Endothelial cell of umbilical vein (primary cell): ENCODE data around the gene WFIKKN1. TPM values are rescaled to one million over a fixed set of nuclear protein-coding genes. Genes with fewer than 3 reads are reported as not detected.

Experiments used
- BruUV-seq: library from RNA; stranded (reverse); fragments of 400-500 nt; replicated peaks from 2 replicates; lab custom pipeline; 2021; lab: Mats Ljungman, UMichigan
- CTCF ChIA-PET: fragments of 300-600, 350-600 bp; sonication (Branson Sonifier 250); formaldehyde crosslinking; loops from one replicate; lab custom pipeline; 2021; ENCODE audit warnings: antibody characterized with exemption, inconsistent platforms; lab: Charles Lee
- POLR2A ChIA-PET: fragments of 300-600, 350-600 bp; sonication (Branson Sonifier 250); formaldehyde crosslinking; loops from one replicate; lab custom pipeline; 2021; ENCODE audit warnings: antibody characterized with exemption, inconsistent platforms; lab: Charles Lee
- DNase-seq: peaks from one replicate; pipeline ENCODE4 v3.0.0-alpha.2; 2011; ENCODE audit warnings: low read depth, low spot score
- FAIRE-seq: peaks from 2 replicates; lab custom pipeline; 2011; peaks lifted over from hg19 to GRCh38; lab: Jason Lieb, UNC
- H2AFZ ChIP-seq: 2 replicates; pipeline ENCODE4 v1.6.0; 2012; ENCODE audit warnings: low read depth, low read length, control low read depth, inconsistent platforms
- H3K27ac ChIP-seq: 2 replicates; pipeline ENCODE4 v1.5.1; 2011; ENCODE audit warnings: low read depth, mild to moderate bottlenecking, control low read depth, low read length, moderate library complexity; ENCODE audit not compliant: insufficient read depth
- H3K27me3 ChIP-seq, 2 experiments: 2 replicates each; pipeline versions ENCODE4 v1.6.0 to v1.6.1; 2011; ENCODE audit warnings: low read length in 2 of 2, mixed read lengths in 1 of 2; ENCODE audit not compliant: control insufficient read depth in 2 of 2, insufficient read depth in 2 of 2
- H3K36me3 ChIP-seq, 2 experiments: 2 replicates in 1 of 2; 3 replicates in 1 of 2; pipeline ENCODE4 v1.5.1; 2011; ENCODE audit warnings: low read length in 2 of 2, mild to moderate bottlenecking in 1 of 2, moderate library complexity in 1 of 2; ENCODE audit not compliant: control insufficient read depth in 2 of 2, insufficient read depth in 2 of 2; ENCODE audit errors: extremely low read depth in 1 of 2
- H3K4me1 ChIP-seq: 3 replicates; pipeline ENCODE4 v1.5.1; 2011; ENCODE audit warnings: mild to moderate bottlenecking, low read length; ENCODE audit not compliant: control insufficient read depth, insufficient read depth; ENCODE audit errors: extremely low read depth
- H3K4me2 ChIP-seq: 2 replicates; pipeline ENCODE4 v1.6.1; 2011; ENCODE audit warnings: low read length, control low read depth, mixed read lengths; ENCODE audit not compliant: insufficient read depth
- H3K4me3 ChIP-seq, 3 experiments: fragments of 200-600 bp in 1 of 3; sonication (generic), shearing (Covaris generic) in 1 of 3; replicated peaks in 1 of 3; 2 replicates each; pipeline ENCODE4 v1.5.1; 2011 to 2016; ENCODE audit warnings: control low read depth in 3 of 3, low read length in 3 of 3, mild to moderate bottlenecking in 2 of 3, inconsistent platforms in 1 of 3, low read depth in 1 of 3, moderate library complexity in 1 of 3; ENCODE audit not compliant: insufficient read depth in 1 of 3
- H3K79me2 ChIP-seq: 2 replicates; pipeline ENCODE4 v1.6.0; 2012; ENCODE audit warnings: low read length, inconsistent platforms; ENCODE audit not compliant: control insufficient read depth, insufficient read depth
- H3K9ac ChIP-seq: replicated peaks from 2 replicates; pipeline ENCODE3; 2011; ENCODE audit warnings: low read length, control low read depth; ENCODE audit not compliant: insufficient read depth; ENCODE audit errors: extremely low read depth
- H3K9me1 ChIP-seq: replicated peaks from 3 replicates; pipeline ENCODE4 v1.6.0; 2011; ENCODE audit warnings: mild to moderate bottlenecking, low read length; ENCODE audit not compliant: control insufficient read depth, insufficient read depth; ENCODE audit errors: extremely low read depth
- H3K9me3 ChIP-seq: replicated peaks from 2 replicates; pipeline ENCODE4 v1.5.1; 2012; ENCODE audit warnings: low read length, inconsistent platforms; ENCODE audit not compliant: control insufficient read depth, insufficient read depth
- H4K20me1 ChIP-seq: replicated peaks from 2 replicates; pipeline ENCODE3; 2011; ENCODE audit warnings: mild to moderate bottlenecking, low read length; ENCODE audit not compliant: control insufficient read depth, insufficient read depth; ENCODE audit errors: extremely low read depth
- EZH2 ChIP-seq: IDR thresholded peaks from 2 replicates; pipeline ENCODE4 v1.6.1; 2012; ENCODE audit warnings: borderline replicate concordance, low read depth, mild to moderate bottlenecking, moderate library complexity, low read length, inconsistent platforms; ENCODE audit not compliant: severe bottlenecking
- FOS ChIP-seq: IDR thresholded peaks from 2 replicates; pipeline ENCODE4 v1.6.1; 2011; ENCODE audit warnings: mild to moderate bottlenecking, low read length, moderate library complexity, borderline replicate concordance; ENCODE audit not compliant: insufficient read depth
- GATA2 ChIP-seq: IDR thresholded peaks from 2 replicates; pipeline ENCODE4 v1.7.0; 2011; ENCODE audit warnings: low read depth, mild to moderate bottlenecking, moderate library complexity, mixed read lengths, low read length; ENCODE audit not compliant: insufficient read length, insufficient read depth
- JUN ChIP-seq: IDR thresholded peaks from 2 replicates; pipeline ENCODE4 v1.6.1; 2011; ENCODE audit warnings: borderline replicate concordance, low read depth; ENCODE audit not compliant: insufficient read length, insufficient read depth
- MYC ChIP-seq: IDR thresholded peaks from one replicate; pipeline ENCODE4 v1.6.1; 2011; ENCODE audit warnings: mild to moderate bottlenecking, low read depth, low read length
- POLR2A ChIP-seq: IDR thresholded peaks from 2 replicates; pipeline ENCODE4 v1.6.1; 2012; ENCODE audit warnings: low read depth, mild to moderate bottlenecking, control low read depth, low read length
- POLR2AphosphoS5 ChIP-seq: IDR thresholded peaks from 2 replicates; pipeline ENCODE4 v1.6.1; 2012; ENCODE audit warnings: low read depth, mild to moderate bottlenecking, control low read depth, low read length, moderate library complexity; ENCODE audit not compliant: insufficient read depth
- dilution Hi-C: fragments of 300-500 bp; cut with MboI; formaldehyde crosslinking; loops from one replicate; pipeline ENCODE4 v1.15.0; 2019; ENCODE audit warnings: low sequenced_read_pairs; ENCODE audit not compliant: extremely low pct_ligation_motif_present
- intact Hi-C: fragments of 100-400 bp; cut with micrococcal nuclease; formaldehyde crosslinking; loops from one replicate; pipeline ENCODE4 v1.10.0; 2022
- polyA plus RNA-seq, 4 experiments: library from polyadenylated mRNA; depleted of rRNA in 3 of 4; stranded (reverse) in 3 of 4; unstranded in 1 of 4; fragments of >200 nt; gene quantifications; 2 replicates each; pipeline versions ENCODE4 v1.2.1 to v1.2.3, GENCODE V29; 2011 to 2012; ENCODE audit warnings: missing spikeins in 1 of 4
- total RNA-seq: library from RNA; stranded (reverse); gene quantifications from 2 replicates; pipeline ENCODE4 v1.2.3, GENCODE V29; 2021
- TF ChIP-seq, protein P1 (sequence below): IDR thresholded peaks from 2 replicates; pipeline ENCODE4 v1.6.1; 2011; ENCODE audit not compliant: insufficient read depth, insufficient read length
- TF ChIP-seq, protein P2 (sequence below), 2 donors: IDR thresholded peaks; 1 replicate in 1 of 2; 2 replicates in 1 of 2; pipeline ENCODE4 v1.5.1; 2011; ENCODE audit warnings: low read length in 2 of 2, mild to moderate bottlenecking in 2 of 2, moderate library complexity in 2 of 2, control low read depth in 1 of 2, inconsistent platforms in 1 of 2, low read depth in 1 of 2; ENCODE audit not compliant: insufficient read depth in 1 of 2; ENCODE audit errors: extremely low read depth in 1 of 2

Gene WFIKKN1
- total and polyA plus RNA-seq, 2 donors (not counting 3 experiments of a cell fraction or from before 2014, with no cell fraction given), result 0.06 to 0.40 TPM

DNA sequence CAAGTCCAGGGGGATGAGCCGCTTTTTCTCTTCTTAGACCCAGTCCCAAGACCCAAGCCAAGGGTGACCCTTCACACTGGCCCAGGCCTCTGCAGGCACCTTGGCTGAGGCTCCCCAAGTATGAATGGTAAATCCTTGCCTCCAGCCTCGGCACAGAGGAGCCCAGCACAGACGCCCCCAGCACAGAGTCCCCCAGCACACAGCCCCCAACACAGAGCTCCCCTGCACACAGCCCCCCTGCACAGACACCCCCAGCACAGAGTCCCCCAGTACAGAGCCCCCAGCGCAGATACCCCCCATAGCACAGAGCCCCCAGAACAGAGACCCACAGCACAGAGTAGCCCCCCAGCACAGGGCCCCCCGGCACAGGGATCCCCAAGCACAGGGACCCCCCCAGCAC, 9.8 kb downstream of the WFIKKN1 start:
- Histone ChIP-seq H3K9ac (no peak overlapping the region), H3K9me3 (no peaks in the 10 kb centered on the region), H3K36me3 (no peaks in the 10 kb centered on the region), H2AFZ (no peak overlapping the region), H4K20me1 (no peaks in the 10 kb centered on the region), H3K4me1 (peaks cover 9% of the 10 kb centered on the region), H3K9me1 (no peaks in the 10 kb centered on the region), H3K79me2 (no peaks in the 10 kb centered on the region), H3K27ac (no peak overlapping the region), H3K4me3 (no peak overlapping the region), H3K27me3 (no peaks in the 10 kb centered on the region), H3K4me2 (no peak overlapping the region)
- no TSS peak for BruUV-seq
- intact Hi-C loops, result no loop called here
- TF ChIP-seq MYC (no peak), GATA2 (no peak), EZH2 (no peak), POLR2A (no peak), POLR2AphosphoS5 (no peak), FOS (no peak), JUN (no peak)
- TF ChIP-seq, protein P1, sequence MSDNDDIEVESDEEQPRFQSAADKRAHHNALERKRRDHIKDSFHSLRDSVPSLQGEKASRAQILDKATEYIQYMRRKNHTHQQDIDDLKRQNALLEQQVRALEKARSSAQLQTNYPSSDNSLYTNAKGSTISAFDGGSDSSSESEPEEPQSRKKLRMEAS, result no peak
- TF ChIP-seq, protein P2, sequence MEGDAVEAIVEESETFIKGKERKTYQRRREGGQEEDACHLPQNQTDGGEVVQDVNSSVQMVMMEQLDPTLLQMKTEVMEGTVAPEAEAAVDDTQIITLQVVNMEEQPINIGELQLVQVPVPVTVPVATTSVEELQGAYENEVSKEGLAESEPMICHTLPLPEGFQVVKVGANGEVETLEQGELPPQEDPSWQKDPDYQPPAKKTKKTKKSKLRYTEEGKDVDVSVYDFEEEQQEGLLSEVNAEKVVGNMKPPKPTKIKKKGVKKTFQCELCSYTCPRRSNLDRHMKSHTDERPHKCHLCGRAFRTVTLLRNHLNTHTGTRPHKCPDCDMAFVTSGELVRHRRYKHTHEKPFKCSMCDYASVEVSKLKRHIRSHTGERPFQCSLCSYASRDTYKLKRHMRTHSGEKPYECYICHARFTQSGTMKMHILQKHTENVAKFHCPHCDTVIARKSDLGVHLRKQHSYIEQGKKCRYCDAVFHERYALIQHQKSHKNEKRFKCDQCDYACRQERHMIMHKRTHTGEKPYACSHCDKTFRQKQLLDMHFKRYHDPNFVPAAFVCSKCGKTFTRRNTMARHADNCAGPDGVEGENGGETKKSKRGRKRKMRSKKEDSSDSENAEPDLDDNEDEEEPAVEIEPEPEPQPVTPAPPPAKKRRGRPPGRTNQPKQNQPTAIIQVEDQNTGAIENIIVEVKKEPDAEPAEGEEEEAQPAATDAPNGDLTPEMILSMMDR (IDR thresholded peaks at IDR 0.05; ENCODE audit: extremely low read depth in 1 of 2, insufficient read depth in 1 of 2, low read depth in 1 of 2, low read length in 2 of 2), result no peak
- CTCF ChIA-PET, result interaction anchor here (0.7 kb wide), 1 partner anchor 15 kb away, joined by 3 read pairs; no protein-coding TSS in a partner anchor
- FAIRE-seq (no peak), DNase-seq (no peak)
- dilution Hi-C loops, result no loop called here
- POLR2A ChIA-PET, result no interaction called here
